NCI-H526 treated with DMSO at 0.1 percent for 48 hours (cell line): ENCODE measurements around the gene AQP12A.
A peak's percentile ranks its signal among the peaks of the same experiment; 100 is the strongest.
"Not testable (repeated sequence)": the region's sequence is repeated elsewhere in the genome, so short reads cannot be mapped to it uniquely, and the experiment has no call there.

Experiments
- DNase-seq: peaks from one replicate; lab custom pipeline; 2025; lab: John Stamatoyannopoulos, UW

The AQP12A gene

GRCh38 chr2:240691631-240692420 is at the start of gene AQP12A:
TSS of gene AQP12A (plus strand) at chr2:240691866. CDS start at chr2:240691914, 48 bp downstream.
- DNase-seq: not testable (repeated sequence)

- DNase-seq: no peak
Observed at GRCh38 chr2:240642061-240642805, 49.4 kb upstream of the AQP12A start.

- DNase-seq: no peak
Observed at GRCh38 chr2:240642806-240643092, 48.9 kb upstream of the AQP12A start.

GRCh38 chr2:240643093-240643810 is 48.4 kb upstream of the AQP12A start:
- no peak for DNase-seq

- no peak for DNase-seq
Observed at GRCh38 chr2:240643811-240644150, 47.9 kb upstream of the AQP12A start.

- DNase-seq: peak; percentile 9
Observed at GRCh38 chr2:240644171-240644651, 47.5 kb upstream of the AQP12A start.

GRCh38 chr2:240644859-240645301 is 46.8 kb upstream of the AQP12A start:
- DNase-seq: no peak

GRCh38 chr2:240645346-240645745 is 46.3 kb upstream of the AQP12A start:
- DNase-seq: no peak

- DNase-seq: no peak
Observed at GRCh38 chr2:240645801-240646175, 45.9 kb upstream of the AQP12A start.

GRCh38 chr2:240646176-240646899 is 45.3 kb upstream of the AQP12A start:
- DNase-seq: no peak

- no peak for DNase-seq
Observed at GRCh38 chr2:240646900-240647502, 44.7 kb upstream of the AQP12A start.

- DNase-seq: no peak
Observed at GRCh38 chr2:240647503-240648154, 44.0 kb upstream of the AQP12A start.

GRCh38 chr2:240648155-240648649 is 43.5 kb upstream of the AQP12A start:
- DNase-seq: no peak

- DNase-seq: no peak
Observed at GRCh38 chr2:240648650-240649275, 42.9 kb upstream of the AQP12A start.

GRCh38 chr2:240649331-240649730 is 42.3 kb upstream of the AQP12A start:
- no peak for DNase-seq

- no peak for DNase-seq
Observed at GRCh38 chr2:240650254-240650965, 41.3 kb upstream of the AQP12A start.

- no peak for DNase-seq
Observed at GRCh38 chr2:240651185-240651584, 40.5 kb upstream of the AQP12A start.

- DNase-seq: no peak
Observed at GRCh38 chr2:240655931-240656886, 35.5 kb upstream of the AQP12A start.

GRCh38 chr2:240659883-240660282 is 31.8 kb upstream of the AQP12A start:
- DNase-seq: not testable (repeated sequence)
